ENCODE measurements around the gene HNRNPC.

GRCh38 chr14:21205026-21205677 is 64.1 kb downstream of the HNRNPC start:
- no peak for TF ChIP-seq CTCF (IDR thresholded peaks at IDR 0.05)
- TF ChIP-seq ZFX (IDR thresholded peaks at IDR 0.05; ENCODE audit: borderline replicate concordance), result no peak

All from 22Rv1 (cell line).